ENCODE data around the gene GSC2. TPM values are rescaled to one million over a fixed set of nuclear protein-coding genes. Genes with fewer than 3 reads are reported as not detected.

GSC2 gene
- total RNA-seq, 1 experiment from 2014 or later = not detected

GRCh38 chr22:19152942-19153883, 3.1 kb upstream of the GSC2 start:
- no peak for DNase-seq (ENCODE audit: low spot score)

DNA sequence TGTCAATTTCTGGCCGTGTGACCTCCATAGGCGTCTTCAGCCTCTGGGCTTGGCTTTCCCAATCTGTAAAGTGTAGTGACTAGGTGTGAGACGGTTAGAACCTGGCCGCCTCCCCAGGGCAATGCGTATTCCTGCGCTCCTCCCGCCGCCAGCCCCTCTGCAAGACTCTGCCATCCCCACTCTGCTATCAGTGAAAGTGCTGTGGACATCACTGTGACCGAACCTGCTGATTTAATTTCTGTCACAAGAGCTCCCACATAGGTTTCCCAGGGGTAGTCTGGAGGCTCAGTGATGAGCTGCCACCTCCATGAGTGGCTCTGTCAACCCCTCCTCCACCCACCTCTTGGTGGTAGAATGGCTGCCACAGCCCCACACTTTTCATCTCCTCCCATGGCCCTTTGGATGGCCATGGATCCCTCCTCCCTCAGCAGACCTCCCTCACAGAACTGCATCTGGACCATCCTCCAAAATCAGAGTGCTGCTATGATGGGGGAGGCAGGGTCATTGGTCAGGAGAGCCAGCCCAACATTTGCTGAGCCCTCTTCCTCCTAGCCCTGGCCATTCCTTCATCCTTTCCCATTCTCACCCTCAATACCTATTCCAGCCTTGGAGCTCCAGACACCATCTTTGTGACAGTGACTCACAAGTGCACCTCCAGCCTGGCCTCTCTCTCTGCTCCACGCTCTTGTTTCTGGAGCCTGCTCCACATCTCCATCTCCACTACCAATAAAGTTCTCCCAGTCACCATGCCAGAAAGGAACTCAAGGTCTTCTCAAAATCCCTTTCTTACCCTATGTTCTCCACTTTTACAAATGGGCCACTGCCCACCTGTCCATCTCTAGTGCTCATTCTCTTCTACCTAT, 1.5 kb upstream of the GSC2 start:
- DNase-seq (ENCODE audit: low spot score) = no peak

- no peak for DNase-seq (ENCODE audit: low spot score)
Measured at GRCh38 chr22:19150482-19151328, 613 bp upstream of the GSC2 start.

DNA sequence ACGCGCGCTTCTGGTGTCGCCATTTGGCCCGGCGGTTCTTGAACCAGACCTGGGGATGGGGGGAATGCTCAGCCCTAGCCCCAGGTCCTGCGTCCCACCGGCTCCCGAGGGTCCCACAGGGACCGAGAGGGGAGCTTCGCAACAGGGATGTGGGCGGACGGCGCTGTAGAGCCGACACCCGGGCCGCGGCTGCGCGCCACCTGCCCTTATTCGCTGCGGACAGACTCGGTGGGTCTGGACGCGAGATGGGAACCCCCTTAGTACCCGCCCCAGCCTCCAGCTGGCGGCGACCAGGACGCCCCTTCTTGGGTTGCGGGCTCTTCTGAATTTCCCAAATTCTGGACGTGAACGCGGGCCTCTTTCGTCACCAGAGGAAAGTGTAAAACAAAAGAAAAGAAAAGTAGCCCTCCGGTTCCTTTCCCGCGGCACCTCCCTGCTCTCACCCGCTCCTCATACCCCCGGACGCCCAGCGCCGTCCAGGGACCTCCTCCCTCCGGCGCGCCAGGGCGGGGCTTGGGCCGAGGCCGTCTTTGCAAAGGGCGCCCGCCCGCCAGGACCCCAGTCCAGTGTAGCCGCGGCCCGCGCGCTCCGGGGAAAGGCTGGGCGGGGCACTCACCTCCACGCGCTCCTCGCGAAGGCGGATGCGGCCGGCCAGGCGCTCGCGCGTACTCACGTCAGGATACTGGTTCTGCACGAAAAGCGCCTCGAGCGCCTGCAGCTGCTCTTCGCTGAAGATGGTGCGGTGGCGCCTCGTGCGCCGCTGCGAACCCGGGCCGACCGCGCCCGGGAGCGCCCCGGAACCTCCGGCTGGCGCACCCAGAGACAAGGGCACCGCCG, 827 bp downstream of the GSC2 start:
- no peak for DNase-seq (ENCODE audit: low spot score)

- no peak for DNase-seq (ENCODE audit: low spot score)
Measured at GRCh38 chr22:19148417-19149046, 1.6 kb downstream of the GSC2 start.

- no peak for DNase-seq (ENCODE audit: low spot score)
Measured at GRCh38 chr22:19147195-19147780, 2.8 kb downstream of the GSC2 start.

DNA sequence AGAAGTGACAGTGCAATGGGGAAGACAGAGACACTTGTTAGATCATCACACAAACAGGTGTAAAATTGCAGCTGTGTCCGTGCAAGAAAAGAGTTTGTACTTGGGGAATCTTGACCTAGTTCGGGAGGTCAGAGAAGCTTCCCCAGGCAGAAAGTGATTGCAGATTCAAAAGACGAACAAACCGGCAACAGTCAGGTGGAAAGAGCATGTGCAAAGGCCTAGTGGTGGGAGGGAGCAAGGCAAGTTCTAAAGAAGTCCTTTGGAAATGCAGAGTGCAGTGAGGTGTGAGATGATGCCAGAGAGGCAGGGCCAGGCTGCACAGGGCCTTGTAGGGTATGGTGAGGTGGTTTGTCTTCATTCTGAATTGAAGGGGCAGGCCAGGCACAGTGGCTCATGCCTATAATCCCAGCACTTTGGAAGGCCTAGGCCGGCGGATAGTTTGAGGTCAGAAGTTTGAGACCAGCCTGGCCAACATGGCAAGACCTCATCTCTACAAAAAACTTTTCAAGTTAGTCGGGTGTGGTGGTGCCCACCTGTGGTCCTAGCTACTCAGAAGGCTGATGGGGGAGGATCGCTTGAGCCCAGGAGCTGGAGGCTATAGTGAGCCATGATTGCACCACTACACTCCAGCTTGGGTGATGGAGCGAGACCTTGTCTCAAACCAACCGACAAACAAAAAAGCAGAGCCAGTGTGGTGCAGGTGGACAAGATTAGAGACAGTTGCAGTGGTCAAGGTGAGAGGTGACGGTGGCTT, 3.7 kb downstream of the GSC2 start:
- no peak for DNase-seq (ENCODE audit: low spot score)

DNA sequence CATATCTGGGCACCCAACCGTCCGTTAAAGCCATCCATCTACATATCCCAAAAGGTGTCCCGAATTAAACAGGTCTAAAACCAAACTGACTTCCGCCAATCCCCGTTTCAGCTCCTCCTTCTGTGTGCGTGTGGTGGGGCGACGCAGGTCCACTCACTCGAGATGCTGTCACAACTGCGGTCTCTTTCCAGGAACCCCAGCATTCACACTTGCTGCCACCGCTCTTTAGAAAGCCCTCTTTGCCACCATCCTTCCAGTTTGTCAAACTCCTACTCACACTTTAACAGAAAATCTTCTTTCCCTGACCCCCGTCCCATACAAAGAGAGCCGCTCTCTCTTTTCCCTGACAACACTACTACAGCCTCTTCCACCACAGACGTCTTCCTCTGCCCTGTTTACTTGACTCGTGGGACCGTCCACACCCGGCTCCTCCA, 6.1 kb downstream of the GSC2 start:
- DNase-seq (ENCODE audit: low spot score) = no peak

- no peak for DNase-seq (ENCODE audit: low spot score)
Measured at GRCh38 chr22:19143212-19143611, 6.9 kb downstream of the GSC2 start.

- no peak for DNase-seq (ENCODE audit: low spot score)
Measured at GRCh38 chr22:19142394-19142793, 7.7 kb downstream of the GSC2 start.

DNA sequence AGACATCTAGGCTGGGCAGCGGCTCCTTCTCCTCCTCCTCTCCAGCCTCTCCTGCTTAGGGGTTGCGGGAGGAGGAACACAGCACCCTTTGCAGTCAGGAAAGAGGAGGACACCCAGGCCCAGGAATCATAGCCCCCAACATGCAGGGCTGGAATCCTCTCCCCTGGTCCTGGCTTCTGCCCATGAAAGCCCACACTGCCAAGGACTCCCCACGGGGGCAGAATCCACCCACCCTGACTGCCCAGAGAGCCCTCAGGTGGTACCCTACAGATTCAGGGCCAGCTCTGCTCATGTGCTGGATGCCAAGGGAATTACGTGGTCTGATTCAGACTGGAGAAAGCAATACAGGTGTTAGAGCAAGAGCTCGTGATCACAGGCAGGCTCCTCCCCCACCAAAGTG, 10.1 kb downstream of the GSC2 start:
- no peak for DNase-seq (ENCODE audit: low spot score)

- no peak for DNase-seq (ENCODE audit: low spot score)
Measured at GRCh38 chr22:19139001-19139356, 11.1 kb downstream of the GSC2 start.

GRCh38 chr22:19138217-19139000, 11.7 kb downstream of the GSC2 start:
- no peak for DNase-seq (ENCODE audit: low spot score)

DNA sequence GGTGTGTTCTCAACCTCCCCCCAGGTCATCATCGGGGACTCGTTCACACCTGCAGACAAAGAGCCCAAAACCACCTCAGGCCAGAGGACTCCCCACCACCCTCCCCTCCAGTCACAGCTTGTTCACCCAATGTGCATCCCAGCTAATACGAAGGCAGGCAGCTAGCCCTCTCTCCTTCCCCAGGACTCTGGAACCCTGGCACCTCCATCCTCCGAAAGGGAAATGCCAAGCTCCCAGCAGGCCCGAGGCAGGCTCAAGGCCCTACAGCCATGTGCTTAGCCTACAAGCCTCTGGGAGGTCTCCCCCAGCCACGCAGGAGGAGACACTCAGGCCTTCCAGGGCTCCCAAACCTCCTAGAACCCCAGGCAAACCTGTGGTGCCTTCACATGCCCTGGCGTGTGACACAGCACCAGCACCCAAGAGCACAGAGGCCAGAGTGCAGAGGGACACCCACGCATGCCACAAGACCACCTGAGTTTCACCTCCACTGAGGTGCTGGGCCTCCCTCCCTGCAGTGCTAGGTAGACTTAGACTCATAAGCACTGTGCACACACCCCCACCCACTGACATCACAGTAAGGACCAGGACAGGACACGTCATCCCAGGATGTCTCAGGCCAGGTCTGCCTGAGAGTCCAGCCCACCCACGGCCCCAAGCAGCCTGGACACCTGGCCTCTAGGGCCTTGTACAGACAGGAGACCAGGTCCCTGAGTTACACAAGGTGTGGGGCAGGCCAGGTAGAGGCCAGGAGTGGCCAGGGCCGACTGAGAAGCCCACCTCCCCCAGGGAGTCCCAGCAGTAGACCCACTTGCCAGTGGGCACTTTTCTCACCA, 12.5 kb downstream of the GSC2 start:
- no peak for DNase-seq (ENCODE audit: low spot score)

- DNase-seq (ENCODE audit: low spot score) = no peak
Measured at GRCh38 chr22:19136915-19137314, 13.2 kb downstream of the GSC2 start.

DNA sequence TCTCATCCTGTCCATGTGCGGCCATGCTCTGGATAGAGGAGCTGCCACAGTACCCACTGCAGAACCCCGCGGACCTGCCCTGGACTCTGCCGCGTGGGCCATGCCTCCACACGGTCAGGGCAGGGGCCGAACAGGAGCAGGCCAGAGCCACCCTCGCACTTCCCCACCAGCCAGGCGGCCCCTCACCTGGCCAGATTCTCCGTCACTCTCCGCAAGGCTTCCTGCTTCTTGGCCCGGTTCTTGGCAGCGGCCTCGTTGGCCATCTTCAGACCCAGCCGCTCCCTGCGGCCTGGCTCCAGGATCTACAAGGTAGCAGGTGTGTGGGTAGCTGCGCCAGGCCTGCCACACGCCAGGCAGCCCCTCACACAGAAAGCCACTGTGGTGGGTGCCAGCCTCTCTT, 15.2 kb downstream of the GSC2 start:
- DNase-seq (ENCODE audit: low spot score) = no peak

DNA sequence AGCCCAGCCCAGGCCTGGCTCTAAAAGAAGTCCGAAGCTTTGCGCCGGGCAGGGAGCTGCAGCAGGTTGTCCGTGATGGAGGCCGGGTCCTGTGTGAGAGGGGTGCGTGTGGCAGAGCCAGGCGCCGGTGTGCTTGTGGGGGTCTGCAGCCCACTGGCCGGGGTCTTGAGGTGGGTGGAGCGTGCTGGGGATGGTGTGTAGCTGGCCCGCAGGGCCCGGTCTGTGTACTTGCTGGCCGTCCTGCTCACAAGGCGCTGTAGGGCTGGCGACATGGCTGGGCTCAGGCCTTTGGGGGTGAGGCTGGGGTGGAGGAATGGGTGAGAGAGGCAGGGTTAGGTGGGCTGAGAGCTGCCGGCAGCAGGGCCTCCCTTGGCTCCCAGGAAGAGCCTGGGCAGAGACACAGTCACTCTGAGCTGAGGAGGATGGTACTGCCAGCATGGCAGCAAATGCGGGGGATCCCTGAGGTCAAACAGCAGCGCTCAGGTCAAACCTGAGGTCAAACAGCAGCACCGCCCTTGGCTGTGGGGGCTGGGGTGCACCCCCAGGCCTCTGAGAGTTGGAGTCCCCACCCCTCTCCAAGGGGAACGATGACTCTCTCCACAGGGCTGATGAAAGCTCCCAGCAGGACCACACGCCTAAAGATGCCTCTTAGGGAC, 15.8 kb downstream of the GSC2 start:
- DNase-seq (ENCODE audit: low spot score) = no peak

All from A172 (cell line).